GM12874 (cell line): ENCODE measurements around the gene H6PD.

Experiments
- CTCF ChIP-seq: IDR thresholded peaks from 2 replicates; pipeline ENCODE4 v1.5.1; 2011; ENCODE audit warnings: low read depth, mild to moderate bottlenecking, control low read depth, low read length, moderate library complexity; ENCODE audit not compliant: insufficient read depth

Gene H6PD

GRCh38 chr1:9234223-9235095, at the start of gene H6PD:
TSS of gene H6PD (plus strand) at chr1:9234774. CDS start at chr1:9244935, 10,161 bp downstream.
- peak; percentile 84 for TF ChIP-seq CTCF

DNA sequence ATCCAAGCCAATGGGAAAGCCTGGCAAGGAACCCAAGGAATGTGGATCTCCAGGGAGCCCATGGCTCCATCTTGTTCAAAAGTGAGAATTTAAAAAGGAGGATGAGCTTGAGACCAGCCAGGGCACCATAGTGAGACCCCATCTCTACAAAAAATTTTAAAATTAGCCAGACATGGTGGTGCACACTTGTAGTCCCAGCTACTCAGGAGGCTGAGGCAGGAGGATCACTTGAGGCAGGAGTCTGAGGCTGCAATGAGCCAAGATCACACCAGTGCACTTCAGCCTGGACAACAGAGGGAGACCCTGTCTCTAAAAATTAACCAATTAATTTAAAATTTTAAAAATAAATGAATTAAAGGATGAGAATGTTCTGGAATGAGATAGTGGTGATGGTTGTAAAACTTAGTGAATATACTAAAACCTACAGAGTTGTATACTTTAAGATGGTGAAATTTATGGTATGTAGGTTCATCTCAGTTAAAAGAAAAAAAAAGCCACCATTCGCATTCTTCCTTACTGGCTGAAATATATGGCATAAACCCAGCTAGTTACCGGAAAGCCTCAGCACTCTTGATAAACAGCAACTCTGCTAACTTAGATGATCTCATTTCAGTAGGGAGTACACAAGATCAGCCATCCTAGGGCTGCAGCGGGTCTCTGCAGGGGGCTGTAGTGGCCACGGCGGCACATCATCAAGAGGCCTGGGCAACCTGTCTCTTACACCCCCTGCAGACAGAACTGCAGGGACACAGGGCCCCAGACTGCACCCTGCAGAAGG, 48.3 kb upstream of the H6PD start:
- no peak for TF ChIP-seq CTCF

DNA sequence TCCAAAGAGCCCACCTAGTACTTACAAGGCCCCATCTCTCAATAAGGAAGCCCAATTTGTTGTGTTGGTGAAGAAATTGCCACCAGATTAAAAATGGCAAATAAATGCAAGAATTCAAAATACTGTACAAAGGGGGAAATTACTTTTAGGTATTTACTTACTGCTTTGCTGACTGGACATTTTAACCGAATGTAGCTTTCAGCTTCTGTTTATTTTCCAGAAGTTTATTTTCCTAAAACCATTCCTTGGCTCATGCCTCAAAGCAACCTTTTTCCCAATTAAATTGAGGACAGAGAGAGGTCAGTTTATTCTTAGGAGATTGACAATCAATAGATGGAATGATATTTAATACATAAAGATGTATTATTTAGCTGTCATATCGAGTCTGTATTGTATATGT, 47.6 kb upstream of the H6PD start:
- TF ChIP-seq CTCF = no peak

GRCh38 chr1:9190234-9190633, 44.3 kb upstream of the H6PD start:
- TF ChIP-seq CTCF = no peak

DNA sequence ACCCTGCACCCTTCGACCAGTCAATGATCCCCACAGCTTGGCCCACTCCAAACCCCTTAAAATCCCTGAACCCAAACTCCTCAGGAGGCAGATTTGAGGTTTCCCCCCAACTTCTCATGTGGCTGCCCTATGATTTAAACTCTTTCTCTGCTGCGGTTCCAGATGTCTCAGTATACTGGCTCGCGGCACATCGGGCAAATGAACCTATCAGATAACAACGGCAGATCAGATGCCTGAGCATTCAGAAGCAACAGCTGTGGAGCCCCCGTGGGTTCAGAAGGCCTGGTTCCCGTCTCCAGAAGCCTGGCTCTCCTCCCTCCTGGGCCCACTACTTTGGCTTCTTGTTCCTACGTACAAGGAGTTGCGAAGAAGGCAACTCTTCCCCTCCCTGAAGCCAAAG, 43.3 kb upstream of the H6PD start:
- no peak for TF ChIP-seq CTCF

GRCh38 chr1:9192578-9193232, 41.9 kb upstream of the H6PD start:
- TF ChIP-seq CTCF = no peak

- TF ChIP-seq CTCF = no peak
These were observed 41.3 kb upstream of the H6PD start for GRCh38 chr1:9193233-9193625.
